Measurements from ENCODE around the gene PDE6H.

DNA sequence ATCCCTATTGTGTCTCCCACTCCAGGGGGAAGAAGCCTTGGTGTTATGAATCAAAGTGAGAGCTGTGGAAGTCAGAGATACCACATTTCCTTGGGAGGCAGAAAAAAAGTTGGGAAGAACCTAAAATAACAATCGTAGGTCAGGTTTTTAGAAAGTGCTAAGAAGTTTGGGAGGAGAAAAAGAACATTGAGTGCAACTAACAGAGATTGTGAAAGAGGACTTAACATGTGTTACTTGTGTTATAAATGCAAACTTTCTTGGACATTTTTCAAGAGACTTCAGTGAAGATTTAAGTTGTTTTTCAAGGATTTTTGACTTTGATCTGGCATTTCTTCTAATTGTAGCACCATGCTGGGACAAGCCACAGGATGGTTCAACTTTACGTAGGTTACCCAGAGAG, 26.7 kb upstream of the PDE6H start:
- TF ChIP-seq, protein P1, sequence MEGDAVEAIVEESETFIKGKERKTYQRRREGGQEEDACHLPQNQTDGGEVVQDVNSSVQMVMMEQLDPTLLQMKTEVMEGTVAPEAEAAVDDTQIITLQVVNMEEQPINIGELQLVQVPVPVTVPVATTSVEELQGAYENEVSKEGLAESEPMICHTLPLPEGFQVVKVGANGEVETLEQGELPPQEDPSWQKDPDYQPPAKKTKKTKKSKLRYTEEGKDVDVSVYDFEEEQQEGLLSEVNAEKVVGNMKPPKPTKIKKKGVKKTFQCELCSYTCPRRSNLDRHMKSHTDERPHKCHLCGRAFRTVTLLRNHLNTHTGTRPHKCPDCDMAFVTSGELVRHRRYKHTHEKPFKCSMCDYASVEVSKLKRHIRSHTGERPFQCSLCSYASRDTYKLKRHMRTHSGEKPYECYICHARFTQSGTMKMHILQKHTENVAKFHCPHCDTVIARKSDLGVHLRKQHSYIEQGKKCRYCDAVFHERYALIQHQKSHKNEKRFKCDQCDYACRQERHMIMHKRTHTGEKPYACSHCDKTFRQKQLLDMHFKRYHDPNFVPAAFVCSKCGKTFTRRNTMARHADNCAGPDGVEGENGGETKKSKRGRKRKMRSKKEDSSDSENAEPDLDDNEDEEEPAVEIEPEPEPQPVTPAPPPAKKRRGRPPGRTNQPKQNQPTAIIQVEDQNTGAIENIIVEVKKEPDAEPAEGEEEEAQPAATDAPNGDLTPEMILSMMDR (IDR thresholded peaks at IDR 0.05) = no peak
- no peak for TF ChIP-seq EP300 (IDR thresholded peaks at IDR 0.05)
- TF ChIP-seq POLR2A (IDR thresholded peaks at IDR 0.05) = no peak

All from sigmoid colon (tissue), 4 donors.